Loucy (cell line): ENCODE data around the gene TMEM43.

Source experiments
- H2AFZ ChIP-seq: fragments of 200-600 bp; sonication (generic); 2 replicates; pipeline ENCODE4 v1.6.0; 2016; ENCODE audit warnings: antibody characterized with exemption, mild to moderate bottlenecking, low read length, moderate library complexity
- H3F3A ChIP-seq: fragments of 200-600 bp; 2 replicates; pipeline ENCODE4 v1.6.0; 2016; ENCODE audit warnings: antibody characterized with exemption, low read depth, mild to moderate bottlenecking
- H3K27me3 ChIP-seq: fragments of 200-600 bp; sonication (generic); 2 replicates; pipeline ENCODE4 v1.6.1; 2014; ENCODE audit warnings: low read length, mild to moderate bottlenecking; ENCODE audit not compliant: insufficient read depth, poor library complexity, severe bottlenecking
- H3K36me3 ChIP-seq: fragments of 200-600 bp; sonication (generic); 2 replicates; pipeline ENCODE4 v1.6.1; 2016; ENCODE audit warnings: low read length; ENCODE audit not compliant: insufficient read depth
- H3K4me1 ChIP-seq: fragments of 200-600 bp; sonication (generic); 2 replicates; pipeline ENCODE4 v1.5.1; 2014; ENCODE audit warnings: low read length, mild to moderate bottlenecking; ENCODE audit not compliant: insufficient read depth, poor library complexity, severe bottlenecking
- H3K4me2 ChIP-seq: fragments of 200-600 bp; sonication (generic); 2 replicates; pipeline ENCODE4 v1.6.0; 2014; ENCODE audit warnings: antibody characterized with exemption, low read length, low read depth, mild to moderate bottlenecking; ENCODE audit not compliant: poor library complexity, severe bottlenecking
- H3K4me3 ChIP-seq: fragments of 200-600 bp; sonication (generic); 2 replicates; pipeline ENCODE4 v1.5.1; 2014; ENCODE audit warnings: low read length, mild to moderate bottlenecking, mixed read lengths; ENCODE audit not compliant: poor library complexity, severe bottlenecking
- H3K79me2 ChIP-seq: fragments of 200-600 bp; sonication (generic); 2 replicates; pipeline ENCODE4 v1.6.1; 2014; ENCODE audit warnings: low read length; ENCODE audit not compliant: insufficient read depth
- H3K9ac ChIP-seq: fragments of 200-600 bp; sonication (generic); 2 replicates; pipeline ENCODE4 v1.6.0; 2014; ENCODE audit warnings: mild to moderate bottlenecking, low read depth, low read length, moderate library complexity; ENCODE audit not compliant: poor library complexity, severe bottlenecking
- H3K9me2 ChIP-seq: fragments of 200-600 bp; sonication (generic); replicated peaks from 2 replicates; pipeline ENCODE4 v1.6.1; 2016; ENCODE audit warnings: low read depth, low read length, mixed read lengths
- H3K9me3 ChIP-seq: fragments of 200-600 bp; sonication (generic); 2 replicates; pipeline ENCODE4 v1.6.1; 2014; ENCODE audit warnings: mild to moderate bottlenecking, antibody characterized with exemption, low read length, low read depth; ENCODE audit not compliant: insufficient read depth
- H4K20me1 ChIP-seq: fragments of 200-600 bp; sonication (generic); 2 replicates; pipeline ENCODE4 v1.6.0; 2014; ENCODE audit warnings: antibody characterized with exemption, low read length, mild to moderate bottlenecking; ENCODE audit not compliant: insufficient read depth, poor library complexity, severe bottlenecking
- EZH2phosphoT487 ChIP-seq: fragments of 200-600 bp; IDR thresholded peaks from 2 replicates; pipeline ENCODE4 v1.6.1; 2018; ENCODE audit warnings: antibody characterized with exemption, mild to moderate bottlenecking, moderate library complexity, borderline replicate concordance
- TF ChIP-seq, protein P1 (sequence below): fragments of 200-600 bp; sonication (generic); conservative IDR thresholded peaks from 2 replicates; pipeline ENCODE4 v1.5.1; 2014; ENCODE audit warnings: mild to moderate bottlenecking, antibody characterized with exemption, low read length

TMEM43 gene

GRCh38 chr3:14175383-14176037, 50.7 kb downstream of the TMEM43 start:
- Histone ChIP-seq H4K20me1 (peaks cover 17% of the 10 kb centered on the region), H2AFZ (no peak overlapping the region), H3K27me3 (peaks cover 4% of the 10 kb centered on the region), H3K4me2 (peak overlapping the region; percentile 72), H3K9me2 (no peaks in the 10 kb centered on the region), H3K36me3 (peaks cover 3% of the 10 kb centered on the region; the same call in 1 of the 2 replicates), H3K9me3 (no peaks in the 10 kb centered on the region), H3K4me3 (peak overlapping the region; percentile 54), H3F3A (no peaks in the 10 kb centered on the region), H3K4me1 (peaks cover 48% of the 10 kb centered on the region), H3K9ac (peak overlapping the region; percentile 11), H3K79me2 (peaks cover 43% of the 10 kb centered on the region)
- TF ChIP-seq EZH2phosphoT487, result no peak
- TF ChIP-seq, protein P1, sequence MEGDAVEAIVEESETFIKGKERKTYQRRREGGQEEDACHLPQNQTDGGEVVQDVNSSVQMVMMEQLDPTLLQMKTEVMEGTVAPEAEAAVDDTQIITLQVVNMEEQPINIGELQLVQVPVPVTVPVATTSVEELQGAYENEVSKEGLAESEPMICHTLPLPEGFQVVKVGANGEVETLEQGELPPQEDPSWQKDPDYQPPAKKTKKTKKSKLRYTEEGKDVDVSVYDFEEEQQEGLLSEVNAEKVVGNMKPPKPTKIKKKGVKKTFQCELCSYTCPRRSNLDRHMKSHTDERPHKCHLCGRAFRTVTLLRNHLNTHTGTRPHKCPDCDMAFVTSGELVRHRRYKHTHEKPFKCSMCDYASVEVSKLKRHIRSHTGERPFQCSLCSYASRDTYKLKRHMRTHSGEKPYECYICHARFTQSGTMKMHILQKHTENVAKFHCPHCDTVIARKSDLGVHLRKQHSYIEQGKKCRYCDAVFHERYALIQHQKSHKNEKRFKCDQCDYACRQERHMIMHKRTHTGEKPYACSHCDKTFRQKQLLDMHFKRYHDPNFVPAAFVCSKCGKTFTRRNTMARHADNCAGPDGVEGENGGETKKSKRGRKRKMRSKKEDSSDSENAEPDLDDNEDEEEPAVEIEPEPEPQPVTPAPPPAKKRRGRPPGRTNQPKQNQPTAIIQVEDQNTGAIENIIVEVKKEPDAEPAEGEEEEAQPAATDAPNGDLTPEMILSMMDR, result no peak

- H3K4me2 ChIP-seq, result peak overlapping the region; percentile 94
- H3K4me1 ChIP-seq, result peaks cover 64% of the 10 kb centered on the region
- peak overlapping the region; percentile 95 for H3K4me3 ChIP-seq
- H3K9ac ChIP-seq, result peak overlapping the region; percentile 99
- no peaks in the 10 kb centered on the region for H3F3A ChIP-seq
- H3K36me3 ChIP-seq, result no peaks in the 10 kb centered on the region; the same call in 1 of the 2 replicates
- no peaks in the 10 kb centered on the region for H3K9me3 ChIP-seq
- H3K27me3 ChIP-seq, result peaks cover 4% of the 10 kb centered on the region
- peak overlapping the region; percentile 63; the same call in 1 of the 2 replicates for H2AFZ ChIP-seq
- peaks cover 65% of the 10 kb centered on the region for H3K79me2 ChIP-seq
- TF ChIP-seq EZH2phosphoT487, result no peak
- TF ChIP-seq, protein P1, result no peak
- no peaks in the 10 kb centered on the region for H3K9me2 ChIP-seq
- H4K20me1 ChIP-seq, result peaks cover 27% of the 10 kb centered on the region
Measured at GRCh38 chr3:14177580-14178246, 52.9 kb downstream of the TMEM43 start.

DNA sequence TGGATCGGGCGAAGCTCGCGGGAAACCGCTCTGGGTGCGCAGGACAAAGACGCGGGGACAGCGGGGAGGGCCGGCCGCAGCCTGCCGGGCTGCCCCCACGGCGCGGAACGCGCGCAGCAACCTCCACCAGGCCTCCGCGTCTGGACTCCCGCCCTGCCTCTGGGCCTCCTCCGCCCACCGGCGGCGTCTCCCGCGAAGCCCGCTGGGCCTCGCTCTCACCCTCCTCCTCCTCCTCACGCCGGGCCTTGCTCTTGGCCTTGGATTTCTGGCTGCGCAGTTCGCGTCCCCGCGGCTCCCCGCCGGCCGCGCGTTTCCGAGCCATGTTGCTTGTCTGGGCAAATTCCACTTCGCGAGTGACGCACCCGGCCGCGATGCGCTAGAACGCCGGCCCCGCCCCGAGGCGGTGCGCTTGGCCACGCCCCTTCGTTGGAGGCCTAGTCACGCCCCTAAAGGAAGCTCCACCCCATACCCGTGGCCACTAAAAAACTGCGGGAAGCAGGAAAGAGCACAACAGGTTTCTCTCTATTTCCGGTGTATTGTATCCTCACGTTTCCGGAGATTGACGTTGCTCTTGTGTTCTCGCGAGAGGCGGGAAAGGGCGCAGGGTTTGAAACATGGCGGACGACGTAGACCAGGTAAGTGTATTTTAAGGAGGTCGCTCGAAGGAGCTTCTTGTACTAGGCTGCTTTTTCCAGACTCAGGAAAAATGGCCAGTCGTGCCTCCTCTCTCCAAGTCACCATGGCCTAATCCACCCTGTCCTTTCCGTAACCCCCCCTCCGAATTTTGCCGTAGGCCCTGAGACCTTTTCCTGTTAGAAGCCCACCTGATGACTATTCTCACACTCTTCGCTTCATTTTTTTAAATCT, 53.6 kb downstream of the TMEM43 start, which contains the start of the genes LSM3 and XPC:
Gene LSM3 (plus strand): TSS at position 571 of the 867 bp plus-strand sequence. CDS start 44 bp downstream, at position 615.
Gene XPC (minus strand): TSS at position 355 of the 867 bp plus-strand sequence. CDS start 33 bp downstream, at position 322.
- Histone ChIP-seq H2AFZ (peak within 1 kb of the TSS; percentile 74), H3K79me2 (peaks cover 73% of the 10 kb centered on the region), H3K4me3 (peak within 1 kb of the TSS; percentile 95), H3K9me2 (no peaks in the 10 kb centered on the region), H3K27me3 (peaks cover 4% of the 10 kb centered on the region), H3F3A (no peaks in the 10 kb centered on the region), H3K36me3 (no peaks in the 10 kb centered on the region; the same call in 1 of the 2 replicates), H3K9me3 (no peaks in the 10 kb centered on the region), H3K4me1 (peaks cover 72% of the 10 kb centered on the region), H3K9ac (peak within 1 kb of the TSS; percentile 99), H4K20me1 (peaks cover 29% of the 10 kb centered on the region), H3K4me2 (peak within 1 kb of the TSS; percentile 98)
- TF ChIP-seq, protein P1, result no peak
- no peak for TF ChIP-seq EZH2phosphoT487
